DLD1 (cell line): ENCODE results near the gene CNTN4.
"Not testable (repeated sequence)": the region's sequence is repeated elsewhere in the genome, so short reads cannot be mapped to it uniquely, and the experiment has no call there.

Source experiments
- in situ Hi-C: cut with HindIII; loops from 2 replicates; pipeline ENCODE4 v1.10.0; 2017; ENCODE audit warnings: low sequenced_read_pairs

CNTN4 gene

DNA sequence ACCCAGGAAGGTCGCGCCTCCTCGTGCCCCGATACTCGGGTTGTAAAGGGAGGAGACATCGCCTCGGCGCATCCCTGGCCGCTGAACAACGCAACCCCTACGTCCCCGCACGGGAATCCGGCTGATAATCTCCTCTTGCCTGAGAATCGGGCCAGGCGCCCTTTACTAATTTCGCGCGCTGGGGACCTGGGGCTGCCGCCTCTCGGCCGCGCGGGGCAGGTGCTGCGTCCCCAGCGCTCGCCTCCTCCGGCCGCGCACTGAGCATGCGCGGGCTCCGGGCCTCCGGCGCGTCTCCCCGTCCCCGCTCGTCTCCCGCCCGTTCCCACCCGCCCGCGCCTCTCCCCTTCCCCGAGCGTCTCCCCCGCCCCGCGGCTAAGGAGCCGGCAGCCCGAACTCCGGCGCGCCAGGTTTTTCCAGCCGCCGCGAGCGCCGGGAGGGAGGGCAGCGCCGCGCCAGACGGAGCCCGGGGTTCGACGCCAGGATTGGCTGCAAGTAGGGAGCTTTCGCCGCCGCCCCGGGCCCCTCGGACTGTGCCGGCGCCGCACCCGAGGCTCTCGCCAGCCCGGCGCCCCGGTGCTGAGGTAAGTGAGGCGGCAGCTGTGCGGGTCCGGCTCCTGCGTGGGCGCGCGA lies at the start of gene CNTN4:
CNTN4 (plus strand) TSS at position 469 of the 630 bp plus-strand sequence.
- in situ Hi-C loops = no loop called here

DNA sequence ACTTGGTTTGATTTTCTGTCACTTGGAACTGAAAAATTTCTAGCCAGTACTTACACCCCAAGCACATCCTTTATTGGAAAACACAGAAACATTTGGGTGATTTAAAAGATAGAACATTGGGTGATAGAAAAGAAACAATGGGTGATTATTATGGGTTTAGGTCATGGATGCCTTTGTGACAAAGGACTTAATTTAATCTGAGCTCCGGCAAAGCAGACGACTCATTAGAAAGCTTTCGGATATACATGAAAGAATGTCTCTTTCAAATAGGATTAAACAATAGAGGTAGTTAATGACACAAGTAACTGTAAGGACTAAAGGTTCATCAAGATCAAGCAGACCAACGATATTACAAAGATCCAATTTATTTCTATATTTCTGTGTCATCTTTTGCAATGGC lies 37.3 kb upstream of the CNTN4 start:
- in situ Hi-C loops = no loop called here

DNA sequence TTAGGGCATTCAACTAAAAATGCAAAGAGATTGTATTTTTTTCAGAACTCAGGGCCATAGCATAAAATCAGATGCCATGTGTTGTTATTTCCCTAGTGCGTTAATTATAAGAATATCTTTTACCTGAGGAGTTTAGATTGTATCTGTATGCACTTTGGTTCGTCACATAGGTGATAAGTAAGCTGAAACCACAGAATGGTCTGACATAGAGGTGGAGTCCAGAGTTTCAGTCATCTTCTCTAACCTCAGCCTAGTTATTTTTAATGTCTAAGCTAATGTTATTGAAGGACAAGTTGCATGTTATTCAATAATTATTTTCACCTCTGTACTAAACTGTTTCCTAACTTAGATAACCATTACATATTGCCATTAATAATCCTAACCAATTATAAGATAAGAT lies 27.1 kb upstream of the CNTN4 start:
- in situ Hi-C loops = no loop called here

DNA sequence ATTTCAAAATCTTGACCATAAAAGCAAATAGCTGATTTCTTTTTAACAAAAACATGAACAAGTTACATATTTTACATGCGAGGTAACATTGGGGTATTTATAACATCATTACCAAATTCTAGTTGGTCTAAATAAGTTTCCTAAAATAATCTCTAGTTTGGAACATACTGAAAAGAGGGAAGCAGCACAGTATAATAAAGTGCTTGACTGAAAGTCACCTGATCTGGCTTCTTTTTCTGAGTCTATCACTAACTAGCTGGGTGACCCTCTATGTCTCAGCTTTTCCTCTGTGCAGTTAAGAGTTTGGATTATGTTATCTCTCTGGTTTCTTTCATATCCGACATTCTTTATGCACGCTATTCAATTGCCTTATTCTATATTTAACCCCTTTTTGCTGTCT lies 19.8 kb upstream of the CNTN4 start:
- in situ Hi-C loops = no loop called here

DNA sequence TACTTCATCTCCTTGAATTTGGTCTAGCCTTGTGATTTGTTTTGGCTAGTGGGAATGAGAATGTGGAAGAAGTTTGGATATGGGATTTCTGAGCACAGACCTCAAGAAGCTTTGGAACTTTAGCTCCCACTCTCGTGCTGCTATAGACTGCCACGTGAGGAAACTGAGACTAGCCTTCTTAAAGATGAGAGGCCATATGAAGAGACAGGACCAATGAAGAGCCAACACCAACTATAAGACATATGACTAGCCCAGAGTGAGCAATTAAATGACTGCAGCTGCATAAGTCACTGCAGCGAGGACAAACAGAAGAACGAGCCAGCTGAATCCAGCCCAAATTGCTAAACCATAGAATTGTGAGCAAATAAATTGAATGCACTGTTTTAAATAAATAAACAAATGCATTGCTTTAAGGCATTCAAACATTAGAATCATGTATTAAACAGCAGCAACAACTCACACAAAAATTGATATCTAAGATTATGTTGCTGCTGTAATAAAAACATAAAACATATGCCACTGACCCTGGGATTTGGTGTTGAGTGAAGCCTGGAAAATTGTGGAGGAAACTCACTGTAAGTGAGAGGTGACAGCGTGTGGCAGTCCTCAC lies 15.7 kb upstream of the CNTN4 start:
- in situ Hi-C loops = no loop called here

DNA sequence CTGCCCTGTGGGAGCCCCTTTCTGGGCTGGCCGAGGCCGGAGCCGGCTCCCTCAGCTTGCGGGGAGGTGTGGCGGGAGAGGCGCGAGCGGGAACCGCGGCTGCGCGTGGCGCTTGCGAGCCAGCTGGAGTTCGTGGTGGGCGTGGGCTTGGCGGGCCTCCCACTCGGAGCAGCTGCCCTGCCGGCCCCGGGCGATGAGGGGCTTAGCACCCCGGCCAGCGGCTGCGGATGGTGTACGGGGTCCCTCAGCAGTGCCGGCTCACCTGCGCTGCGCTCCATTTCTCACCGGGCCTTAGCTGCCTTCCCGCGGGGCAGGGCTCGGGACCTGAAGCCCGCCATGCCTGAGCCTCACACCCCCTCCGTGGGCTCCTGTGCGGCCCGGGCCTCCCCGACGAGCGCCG lies 15.1 kb upstream of the CNTN4 start:
- in situ Hi-C loops = not testable (repeated sequence)

DNA sequence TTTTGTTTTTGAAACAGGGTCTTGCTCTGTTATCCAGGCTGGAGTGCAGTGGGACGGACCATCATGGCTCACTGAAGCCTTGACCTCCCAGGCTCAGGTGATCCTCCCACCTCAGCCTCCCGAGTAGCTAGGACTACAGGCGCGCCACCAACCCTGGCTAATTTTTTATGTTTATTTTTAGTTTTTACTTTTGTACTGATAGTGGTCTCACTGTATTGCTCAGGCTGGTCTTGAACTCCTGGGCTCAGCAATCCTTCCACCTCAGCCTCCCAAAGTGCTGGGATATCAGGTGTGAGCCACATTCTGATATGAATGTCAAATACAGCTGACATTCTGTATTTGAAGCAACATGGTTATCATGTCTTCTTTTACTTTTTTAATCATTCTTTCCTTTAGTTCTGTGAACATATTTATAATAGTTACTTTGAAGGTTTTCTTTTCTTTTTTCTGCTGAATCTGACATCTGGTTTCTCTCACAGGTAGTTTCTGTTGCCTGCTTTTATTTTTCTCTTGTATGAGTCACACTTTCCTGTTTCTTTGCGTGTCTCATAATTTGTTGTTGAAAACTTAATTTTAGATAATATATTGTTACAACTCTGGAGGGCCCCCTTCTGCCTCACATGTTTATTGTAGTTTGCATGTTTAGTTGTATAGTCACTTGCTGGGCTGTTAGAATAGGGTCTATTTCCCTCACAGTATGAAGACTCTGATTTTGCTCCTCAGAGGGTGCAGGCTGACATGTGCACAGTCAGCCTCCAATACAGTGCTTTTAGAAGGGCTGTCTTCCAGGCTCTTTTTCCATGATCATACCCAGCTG lies 8.4 kb upstream of the CNTN4 start:
- in situ Hi-C loops = no loop called here

DNA sequence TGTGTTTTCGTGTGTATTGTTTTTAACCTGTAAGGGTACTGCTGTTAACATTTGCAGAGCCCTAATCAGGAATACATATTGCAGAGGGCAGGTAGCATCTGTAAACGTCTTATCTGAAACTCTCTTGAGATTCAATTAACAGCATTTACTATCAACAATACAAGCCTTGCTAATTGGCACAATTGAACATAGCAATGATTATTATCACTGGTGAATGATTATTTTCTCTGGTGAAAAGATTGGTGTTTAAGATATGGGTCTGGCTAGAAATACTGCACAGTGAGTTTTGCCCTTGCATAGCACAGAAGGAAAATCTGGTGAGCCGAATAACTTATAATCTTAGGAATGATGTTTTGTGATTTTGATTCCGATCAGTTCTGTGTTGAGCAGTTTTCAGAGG lies 5.9 kb upstream of the CNTN4 start:
- in situ Hi-C loops = no loop called here

DNA sequence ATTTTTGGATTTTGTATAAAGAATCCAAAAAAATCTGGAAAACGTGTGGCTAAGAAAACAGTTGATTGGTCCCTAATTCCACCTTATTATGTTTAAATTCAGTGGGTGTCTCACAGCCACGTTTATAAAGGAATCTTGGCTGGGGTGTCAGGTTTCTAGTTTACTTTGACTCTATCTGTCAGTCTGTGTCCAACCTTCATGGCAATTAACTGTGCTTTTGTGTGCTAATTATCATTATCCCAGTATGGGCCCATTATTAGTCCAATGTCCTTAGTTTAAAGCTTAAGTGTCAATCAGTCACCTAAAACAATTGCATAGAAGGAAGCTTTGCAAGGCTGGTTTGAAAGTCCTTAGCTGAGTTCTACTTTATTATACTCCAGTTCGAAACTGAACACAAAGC lies 3.7 kb upstream of the CNTN4 start:
- in situ Hi-C loops = no loop called here

DNA sequence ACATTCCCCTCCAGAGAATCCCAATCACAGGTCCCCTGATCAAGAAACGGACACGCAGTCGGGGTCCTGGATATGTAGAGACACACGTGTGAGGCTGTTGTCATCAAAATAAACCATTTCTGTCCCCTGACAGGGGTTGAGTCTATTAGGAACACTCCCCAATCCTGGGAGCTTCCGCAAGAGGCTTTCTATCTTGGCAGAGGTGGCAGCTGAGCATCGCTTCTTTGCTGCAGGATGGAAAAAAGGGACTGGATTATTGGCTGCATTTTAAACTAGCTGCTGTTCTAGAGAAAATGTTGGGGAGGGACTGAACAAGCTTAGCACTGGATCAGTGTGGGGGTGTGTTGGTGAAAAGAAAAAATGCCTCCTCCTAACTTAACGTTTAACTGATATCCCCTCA lies 2.5 kb upstream of the CNTN4 start:
- in situ Hi-C loops = no loop called here

DNA sequence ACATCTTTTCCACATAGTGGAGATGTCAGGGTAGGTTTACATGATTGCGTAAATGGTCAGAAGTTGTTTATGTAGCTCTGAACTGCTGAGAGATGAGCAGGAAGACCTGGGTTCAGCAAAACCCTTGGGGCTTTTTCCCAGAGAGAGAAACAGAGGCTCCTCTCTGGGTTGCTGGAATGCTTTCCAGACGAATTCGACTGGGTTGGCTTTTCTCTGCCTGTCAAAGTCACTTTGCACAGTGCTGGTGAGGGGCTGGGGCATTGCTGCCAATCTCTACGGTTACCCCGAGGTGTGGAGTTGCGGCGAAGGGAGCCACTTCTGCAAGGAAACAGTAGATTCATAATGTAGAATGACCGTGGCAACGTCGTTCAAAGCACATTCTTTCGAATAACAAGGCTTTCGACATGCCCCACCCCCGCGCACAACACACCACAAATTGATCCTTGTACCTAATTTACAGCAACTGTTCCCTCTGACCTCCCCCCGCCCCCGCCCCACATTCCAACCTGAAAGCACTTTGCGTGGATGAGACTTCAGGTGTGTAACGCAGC lies 950 bp upstream of the CNTN4 start:
- in situ Hi-C loops = no loop called here

DNA sequence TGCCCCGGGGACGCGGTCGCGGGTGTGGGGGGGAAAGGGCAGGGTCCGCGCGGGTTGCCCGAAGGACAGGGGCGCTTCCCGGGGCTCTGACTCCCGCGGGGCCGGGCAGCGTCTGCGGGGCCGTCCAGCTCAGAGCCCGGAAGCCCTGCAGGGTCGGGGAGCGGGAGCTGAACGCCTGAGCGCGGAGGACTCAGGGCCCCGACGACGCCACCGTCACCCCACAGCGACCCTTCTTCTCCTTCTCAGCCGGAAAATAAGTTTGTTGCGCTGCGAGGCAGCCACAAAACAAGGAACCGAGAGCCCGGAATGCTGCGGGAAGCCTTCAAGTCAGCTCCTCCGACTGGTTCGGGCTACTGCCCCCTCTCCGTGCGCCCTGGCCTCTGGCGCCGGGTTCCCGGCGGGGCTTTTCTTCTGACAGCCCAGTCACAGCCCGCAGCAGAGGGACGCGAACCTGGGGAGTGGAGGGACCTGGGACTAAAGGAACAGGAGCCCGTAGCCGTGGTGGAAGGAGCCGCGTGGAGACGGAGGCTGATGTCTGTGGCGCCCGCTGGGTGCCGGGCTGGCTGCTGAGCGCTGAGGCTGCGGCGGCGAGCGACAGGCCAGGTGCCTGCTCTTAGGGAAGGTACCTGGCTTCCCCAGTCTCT lies 484 bp downstream of the CNTN4 start:
- in situ Hi-C loops = no loop called here

DNA sequence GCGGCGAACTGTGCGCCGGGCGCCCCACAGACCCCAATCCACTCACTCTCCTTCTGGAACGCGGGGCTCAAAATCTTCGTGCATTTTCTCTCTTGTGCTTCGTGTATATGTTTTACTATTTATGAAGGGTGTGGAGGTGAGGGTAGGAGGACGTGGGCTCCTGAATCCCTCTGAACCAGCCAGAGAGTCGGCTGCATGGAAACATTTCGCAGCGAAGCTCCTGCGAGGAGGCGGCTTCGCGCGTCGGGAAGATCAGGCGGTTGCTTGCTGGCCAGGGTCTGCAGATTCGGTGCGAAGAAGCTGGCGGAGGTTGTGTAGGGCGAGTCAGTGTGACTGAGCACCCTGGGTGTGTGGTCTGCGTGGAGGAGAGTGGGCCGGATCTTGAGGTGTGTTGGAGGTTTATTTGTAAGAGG lies 1.1 kb downstream of the CNTN4 start:
- in situ Hi-C loops = no loop called here

DNA sequence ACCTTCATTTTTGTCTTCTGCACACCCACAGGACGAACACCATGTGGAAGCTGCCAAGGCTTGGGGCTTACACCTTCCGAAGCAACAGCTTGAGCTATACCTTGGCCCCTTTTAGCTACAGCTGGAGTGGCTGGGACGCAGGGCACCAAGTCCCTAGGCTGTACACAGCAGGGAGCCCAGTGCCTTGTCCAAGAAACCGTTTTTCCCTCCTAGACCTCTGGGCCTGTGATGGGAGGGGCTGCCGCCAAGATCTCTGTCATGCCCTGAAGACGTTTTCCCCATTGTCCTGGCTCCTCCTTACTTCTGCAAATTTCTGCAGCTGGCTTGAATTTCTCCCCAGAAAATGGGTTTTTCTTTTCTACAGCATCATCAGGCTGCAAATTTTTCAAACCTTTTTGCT lies 7.8 kb downstream of the CNTN4 start:
- in situ Hi-C loops = no loop called here

DNA sequence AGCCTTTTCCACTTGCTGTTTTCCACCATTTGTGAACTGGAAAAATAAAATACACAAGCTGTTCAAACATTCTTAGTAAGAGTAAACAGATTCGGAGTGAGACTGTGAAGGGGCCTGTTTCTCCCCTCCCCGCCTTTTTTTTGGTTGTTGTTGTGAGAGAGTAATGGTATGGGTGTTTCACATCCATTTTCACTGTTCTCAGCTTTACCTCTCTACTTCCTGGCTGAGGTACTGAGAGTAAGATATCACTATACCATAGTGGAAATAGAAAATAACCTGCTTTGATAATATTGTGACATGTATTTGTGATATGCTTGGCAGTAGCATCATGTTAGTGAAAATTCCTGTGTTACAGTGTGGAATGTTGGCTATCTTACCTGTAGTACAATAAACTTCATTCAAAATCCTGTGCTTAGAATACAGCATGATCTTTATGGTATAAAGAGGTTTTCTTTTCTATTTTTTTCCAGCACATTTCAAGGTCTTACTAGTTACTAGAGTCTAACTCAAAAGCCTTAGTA lies 12.0 kb downstream of the CNTN4 start:
- in situ Hi-C loops = no loop called here

DNA sequence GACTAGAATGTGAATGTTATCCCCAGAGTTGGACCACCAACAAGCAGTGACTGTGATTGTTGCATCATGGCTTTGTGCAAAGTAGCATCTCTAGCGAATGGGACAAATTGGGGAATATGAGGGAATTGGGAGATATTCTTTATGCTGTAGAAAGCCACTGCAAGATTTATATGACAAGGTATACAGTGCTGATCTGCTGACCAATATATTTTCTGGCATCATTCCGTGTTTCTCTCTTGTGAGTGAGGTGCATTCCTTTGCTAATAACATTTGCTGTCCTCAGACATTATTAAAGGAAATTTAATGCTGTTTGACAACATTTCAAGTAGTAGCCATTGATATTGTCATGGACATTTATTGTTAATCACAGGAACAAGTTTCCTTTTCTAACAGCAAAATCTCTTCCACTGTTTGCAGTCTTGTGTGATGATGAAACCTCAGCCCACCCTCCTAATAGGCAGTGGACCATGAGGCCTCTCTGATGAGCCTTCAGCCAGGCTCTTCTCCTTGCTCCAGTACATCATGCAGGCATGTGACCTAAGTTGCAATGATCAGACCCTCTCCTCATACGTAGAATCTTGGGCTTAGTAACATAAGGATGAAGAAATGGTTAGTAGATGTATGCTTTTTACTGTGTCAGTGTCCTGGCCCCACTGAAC lies 16.1 kb downstream of the CNTN4 start:
- in situ Hi-C loops = no loop called here

DNA sequence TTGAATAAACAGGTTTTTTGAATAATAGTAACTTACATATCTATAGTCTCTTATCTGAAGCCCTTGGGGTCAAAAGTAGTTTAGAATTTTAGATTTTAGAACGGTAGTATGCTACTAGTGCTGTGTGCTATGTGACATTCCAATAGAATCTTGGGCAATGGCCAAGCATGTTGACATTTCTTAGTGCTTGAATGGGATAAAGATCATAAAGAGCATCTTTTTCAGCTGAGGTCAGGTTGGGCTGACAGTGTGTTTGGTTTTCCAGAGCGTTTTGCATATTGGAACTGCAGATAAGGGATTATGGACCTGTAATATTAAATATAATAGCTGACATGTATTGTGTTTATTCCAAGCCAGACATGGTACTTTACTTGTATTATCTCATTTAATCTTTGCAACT lies 32.1 kb downstream of the CNTN4 start:
- in situ Hi-C loops = no loop called here

DNA sequence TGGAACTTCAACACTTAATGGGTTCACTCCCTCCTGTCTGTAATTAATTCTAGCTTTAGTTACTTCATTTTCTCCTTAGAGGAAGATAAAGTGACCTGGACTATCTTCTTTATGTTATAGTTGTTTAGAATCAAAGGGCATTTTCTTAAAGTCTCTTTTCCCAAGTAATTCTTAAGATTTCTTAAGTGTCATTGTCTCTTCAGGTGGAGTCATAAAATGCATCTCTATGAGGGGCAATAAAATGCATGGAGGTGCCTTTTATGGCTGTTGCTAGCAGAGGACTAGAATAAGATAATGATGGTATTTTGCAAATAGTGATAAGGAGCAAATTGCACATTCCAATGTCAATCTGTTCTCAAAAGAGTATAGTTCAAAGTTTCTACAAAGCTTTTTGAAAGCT lies 34.5 kb downstream of the CNTN4 start:
- in situ Hi-C loops = no loop called here

DNA sequence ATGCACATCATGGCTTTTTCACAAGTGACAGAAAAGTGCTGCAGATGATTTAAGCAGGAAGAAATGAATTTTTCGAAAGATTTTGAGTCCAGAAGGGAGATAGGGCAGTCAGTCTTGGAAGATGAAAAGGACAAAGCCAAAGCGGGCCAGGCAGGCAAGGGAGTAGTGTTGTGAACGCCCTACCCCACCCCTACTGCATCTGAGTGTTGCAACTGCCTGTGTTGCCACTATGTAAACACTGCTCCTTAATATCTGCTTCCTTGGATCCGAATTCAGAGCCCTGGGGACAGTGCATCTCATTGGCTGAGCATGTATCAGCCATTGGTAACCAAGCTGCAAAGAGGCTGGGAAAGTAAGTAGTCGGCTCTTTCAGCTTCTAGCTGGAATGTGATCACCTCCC lies 39.0 kb downstream of the CNTN4 start:
- in situ Hi-C loops = no loop called here

DNA sequence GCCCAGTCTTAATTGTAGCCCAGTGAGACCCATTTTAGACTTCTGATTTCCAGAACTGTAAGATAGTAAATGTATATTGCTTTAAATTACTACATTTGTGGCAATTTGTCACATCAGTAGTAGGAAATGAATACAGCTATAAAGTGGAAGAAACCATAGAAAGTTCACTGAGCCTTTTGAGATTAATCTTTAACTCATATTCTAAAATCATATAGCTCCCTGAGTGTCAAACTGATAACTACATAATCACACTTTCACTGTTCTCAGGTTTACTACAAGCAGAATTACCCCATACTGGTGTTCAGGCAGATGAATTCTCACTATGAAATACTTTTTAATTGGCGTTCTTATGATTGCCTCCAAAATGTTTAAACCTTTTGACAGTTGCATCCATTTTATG lies 42.8 kb downstream of the CNTN4 start:
- in situ Hi-C loops = no loop called here
